Fibroblast of lung (primary cell): ENCODE data around the gene TUBGCP2. TPM values are rescaled to one million over a fixed set of nuclear protein-coding genes. Genes with fewer than 3 reads are reported as not detected.

Experiments used
- DNase-seq, 2 donors: peaks; one replicate each; pipeline versions ENCODE4 v3.0.0 to v3.0.0-alpha.2; 2010; ENCODE audit warnings: low read depth in 2 of 2
- H2AFZ ChIP-seq: 2 replicates; pipeline ENCODE4 v1.5.1; 2012; ENCODE audit warnings: low read length, control low read depth, inconsistent platforms
- H3K27ac ChIP-seq: 2 replicates; pipeline ENCODE4 v1.5.1; 2011; ENCODE audit warnings: low read length, control low read depth; ENCODE audit not compliant: insufficient read depth
- H3K27me3 ChIP-seq: 2 replicates; pipeline ENCODE4 v1.5.1; 2011; ENCODE audit warnings: mild to moderate bottlenecking, low read length; ENCODE audit not compliant: control insufficient read depth, insufficient read depth
- H3K36me3 ChIP-seq: 2 replicates; pipeline ENCODE4 v1.5.1; 2011; ENCODE audit warnings: low read length; ENCODE audit not compliant: control insufficient read depth, insufficient read depth
- H3K4me1 ChIP-seq: 2 replicates; pipeline ENCODE4 v1.5.1; 2011; ENCODE audit warnings: low read length; ENCODE audit not compliant: control insufficient read depth, insufficient read depth; ENCODE audit errors: extremely low read depth
- H3K4me2 ChIP-seq: 2 replicates; pipeline ENCODE4 v1.5.1; 2011; ENCODE audit warnings: low read length, control low read depth; ENCODE audit not compliant: insufficient read depth; ENCODE audit errors: extremely low read depth
- H3K4me3 ChIP-seq, 4 experiments: fragments of 200-600 bp in 1 of 4; sonication (generic) in 1 of 4; replicated peaks in 1 of 4; 2 replicates each; pipeline ENCODE4 v1.5.1; 2011 to 2016; ENCODE audit warnings: low read length in 4 of 4, low read depth in 3 of 4, mild to moderate bottlenecking in 3 of 4, control low read depth in 2 of 4, inconsistent platforms in 1 of 4, mixed read lengths in 1 of 4; ENCODE audit not compliant: insufficient read depth in 1 of 4; ENCODE audit errors: control extremely low read depth in 1 of 4
- H3K79me2 ChIP-seq: 2 replicates; pipeline ENCODE4 v1.5.1; 2012; ENCODE audit warnings: mild to moderate bottlenecking, low read length, inconsistent platforms; ENCODE audit not compliant: control insufficient read depth, insufficient read depth
- H3K9ac ChIP-seq: 2 replicates; pipeline ENCODE4 v1.5.1; 2011; ENCODE audit warnings: mild to moderate bottlenecking, low read length, control low read depth; ENCODE audit not compliant: insufficient read depth
- H3K9me3 ChIP-seq: 2 replicates; pipeline ENCODE4 v1.5.1; 2012; ENCODE audit warnings: low read depth, low read length; ENCODE audit not compliant: control insufficient read depth, insufficient read depth
- H4K20me1 ChIP-seq: 2 replicates; pipeline ENCODE4 v1.5.1; 2011; ENCODE audit warnings: low read length; ENCODE audit not compliant: control insufficient read depth, insufficient read depth; ENCODE audit errors: extremely low read depth
- EZH2 ChIP-seq: IDR thresholded peaks from 2 replicates; pipeline ENCODE4 v1.5.1; 2012; ENCODE audit warnings: low read length, control low read depth, mild to moderate bottlenecking; ENCODE audit errors: missing control alignments
- polyA plus RNA-seq, 2 donors: library from polyadenylated mRNA; depleted of rRNA in 1 of 2; stranded (reverse) in 1 of 2; unstranded in 1 of 2; fragments of >200 nt; gene quantifications; 2 replicates each; pipeline ENCODE4 v1.2.1, GENCODE V29; 2011 to 2012; ENCODE audit warnings: missing spikeins in 1 of 2
- total RNA-seq: library from RNA; depleted of rRNA; stranded (reverse); fragments of >200 nt; gene quantifications from 2 replicates; pipeline ENCODE4 v1.2.1, GENCODE V29; 2014
- TF ChIP-seq, protein P1 (sequence below), 2 donors: IDR thresholded peaks in 1 of 2; conservative IDR thresholded peaks in 1 of 2; 1 replicate in 1 of 2; 2 replicates in 1 of 2; pipeline ENCODE4 v1.5.1; 2011 to 2012; ENCODE audit warnings: low read length in 2 of 2, control low read depth in 1 of 2, inconsistent platforms in 1 of 2, low read depth in 1 of 2, mild to moderate bottlenecking in 1 of 2

The TUBGCP2 gene
- total and polyA plus RNA-seq, 2 donors (not counting 1 experiment from before 2014, with no cell fraction given): 31.0 to 60.8 TPM

DNA sequence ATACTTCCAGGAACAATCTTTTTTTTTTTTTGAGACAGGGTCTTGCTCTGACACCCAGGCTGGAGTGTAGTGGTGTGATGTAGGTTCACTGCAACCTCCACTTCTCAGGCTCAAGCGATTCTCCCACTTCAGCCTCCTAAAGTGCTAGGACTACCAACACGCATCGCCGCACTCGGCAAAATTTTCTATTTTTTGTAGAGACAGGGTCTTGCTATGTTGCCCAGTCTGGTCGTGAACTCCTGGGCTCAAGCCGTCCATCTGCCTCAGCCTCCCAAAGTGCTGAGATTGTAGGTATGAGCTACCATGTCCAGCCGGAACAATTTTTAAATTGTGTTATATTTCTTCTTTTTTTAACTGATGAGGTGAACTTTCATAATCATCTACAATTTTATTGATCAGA lies 2.1 kb upstream of the TUBGCP2 start:
- Histone ChIP-seq H3K4me1 (peaks cover 3% of the 10 kb centered on the region), H3K4me2 (no peak overlapping the region), H3K27ac (no peak overlapping the region), H3K9ac (no peak overlapping the region), H3K9me3 (no peaks in the 10 kb centered on the region), H3K79me2 (peaks cover 25% of the 10 kb centered on the region), H2AFZ (no peak overlapping the region), H3K4me3 (no peak overlapping the region), H4K20me1 (no peaks in the 10 kb centered on the region), H3K36me3 (peaks cover 3% of the 10 kb centered on the region), H3K27me3 (no peaks in the 10 kb centered on the region)
- TF ChIP-seq, protein P1, sequence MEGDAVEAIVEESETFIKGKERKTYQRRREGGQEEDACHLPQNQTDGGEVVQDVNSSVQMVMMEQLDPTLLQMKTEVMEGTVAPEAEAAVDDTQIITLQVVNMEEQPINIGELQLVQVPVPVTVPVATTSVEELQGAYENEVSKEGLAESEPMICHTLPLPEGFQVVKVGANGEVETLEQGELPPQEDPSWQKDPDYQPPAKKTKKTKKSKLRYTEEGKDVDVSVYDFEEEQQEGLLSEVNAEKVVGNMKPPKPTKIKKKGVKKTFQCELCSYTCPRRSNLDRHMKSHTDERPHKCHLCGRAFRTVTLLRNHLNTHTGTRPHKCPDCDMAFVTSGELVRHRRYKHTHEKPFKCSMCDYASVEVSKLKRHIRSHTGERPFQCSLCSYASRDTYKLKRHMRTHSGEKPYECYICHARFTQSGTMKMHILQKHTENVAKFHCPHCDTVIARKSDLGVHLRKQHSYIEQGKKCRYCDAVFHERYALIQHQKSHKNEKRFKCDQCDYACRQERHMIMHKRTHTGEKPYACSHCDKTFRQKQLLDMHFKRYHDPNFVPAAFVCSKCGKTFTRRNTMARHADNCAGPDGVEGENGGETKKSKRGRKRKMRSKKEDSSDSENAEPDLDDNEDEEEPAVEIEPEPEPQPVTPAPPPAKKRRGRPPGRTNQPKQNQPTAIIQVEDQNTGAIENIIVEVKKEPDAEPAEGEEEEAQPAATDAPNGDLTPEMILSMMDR (conservative IDR thresholded peaks at IDR 0.05 in 1 of 2, IDR thresholded peaks at IDR 0.05 in 1 of 2; ENCODE audit: low read depth in 1 of 2, low read length in 2 of 2): no peak
- TF ChIP-seq EZH2: no peak
- DNase-seq: no peak

DNA sequence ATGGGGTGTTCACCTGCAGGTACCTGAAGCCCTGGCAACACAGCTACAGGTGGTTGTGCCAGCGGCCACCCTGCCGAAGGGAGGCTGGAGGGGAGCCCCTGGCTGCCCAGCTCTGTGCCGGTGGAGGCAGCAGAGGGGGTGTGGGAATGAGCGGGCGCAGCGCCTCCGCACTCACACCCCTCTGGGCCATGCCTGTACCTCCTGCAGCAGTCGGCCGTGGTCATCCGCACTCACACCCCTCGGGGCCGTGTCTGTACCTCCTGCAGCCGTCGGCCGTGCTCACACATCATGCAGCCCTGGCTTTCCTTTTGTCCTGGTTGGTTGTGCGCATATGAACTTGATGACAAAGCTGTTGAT lies 1.7 kb upstream of the TUBGCP2 start:
- no peak overlapping the region for H3K9ac ChIP-seq
- no peak overlapping the region for H3K4me3 ChIP-seq
- H3K27ac ChIP-seq: no peak overlapping the region
- H3K27me3 ChIP-seq: no peaks in the 10 kb centered on the region
- peaks cover 29% of the 10 kb centered on the region for H3K79me2 ChIP-seq
- TF ChIP-seq, protein P1 (conservative IDR thresholded peaks at IDR 0.05 in 1 of 2, IDR thresholded peaks at IDR 0.05 in 1 of 2; ENCODE audit: low read depth in 1 of 2, low read length in 2 of 2): no peak
- no peak for TF ChIP-seq EZH2
- H3K36me3 ChIP-seq: peaks cover 5% of the 10 kb centered on the region
- no peak for DNase-seq
- H4K20me1 ChIP-seq: no peaks in the 10 kb centered on the region
- peaks cover 3% of the 10 kb centered on the region for H3K4me1 ChIP-seq
- H2AFZ ChIP-seq: no peak overlapping the region
- no peaks in the 10 kb centered on the region for H3K9me3 ChIP-seq
- H3K4me2 ChIP-seq: no peak overlapping the region

DNA sequence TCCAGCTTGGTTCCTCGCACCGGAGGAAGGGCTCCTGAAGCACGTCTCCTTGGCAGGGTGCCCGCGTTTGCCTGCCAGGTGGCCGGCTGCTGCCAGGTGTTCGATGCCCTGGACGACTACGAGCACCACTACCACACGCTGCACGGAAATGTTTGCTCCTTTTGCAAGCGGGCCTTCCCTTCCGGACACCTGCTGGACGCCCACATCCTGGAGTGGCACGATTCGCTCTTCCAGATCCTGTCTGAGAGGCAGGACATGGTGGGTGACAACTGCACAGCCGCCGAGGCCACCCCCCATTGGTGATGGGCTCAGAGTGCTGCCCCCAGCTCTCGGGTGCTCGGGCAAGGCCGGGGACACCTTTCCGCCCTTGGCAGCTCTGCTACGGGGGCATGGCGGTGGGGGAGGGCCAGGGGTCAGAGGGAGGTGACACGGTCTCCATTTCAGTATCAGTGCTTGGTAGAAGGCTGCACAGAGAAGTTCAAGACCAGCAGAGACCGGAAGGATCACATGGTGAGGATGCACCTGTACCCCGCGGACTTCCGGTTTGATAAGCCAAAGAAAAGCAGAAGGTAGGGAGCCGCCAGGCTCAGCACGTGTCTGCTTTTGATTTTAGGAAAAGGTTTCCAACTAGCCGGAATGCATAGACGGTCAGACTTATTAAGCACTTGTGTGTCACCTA lies 1.2 kb upstream of the TUBGCP2 start:
- Histone ChIP-seq H3K9me3 (no peaks in the 10 kb centered on the region), H3K4me3 (no peak overlapping the region), H3K9ac (no peak overlapping the region), H3K79me2 (peaks cover 32% of the 10 kb centered on the region), H3K4me2 (no peak overlapping the region), H3K27me3 (no peaks in the 10 kb centered on the region), H3K4me1 (peaks cover 3% of the 10 kb centered on the region), H3K27ac (no peak overlapping the region), H4K20me1 (no peaks in the 10 kb centered on the region), H3K36me3 (peaks cover 5% of the 10 kb centered on the region), H2AFZ (no peak overlapping the region)
- TF ChIP-seq, protein P1 (conservative IDR thresholded peaks at IDR 0.05 in 1 of 2, IDR thresholded peaks at IDR 0.05 in 1 of 2; ENCODE audit: low read depth in 1 of 2, low read length in 2 of 2): no peak
- DNase-seq: no peak
